Activated naive CD8-positive, alpha-beta T cell treated with anti-CD3 and anti-CD28 coated beads for 36 hours (primary cell): ENCODE data around the gene IFNGR2. TPM values are rescaled to one million over a fixed set of nuclear protein-coding genes. Genes with fewer than 3 reads are reported as not detected.
"Not testable (repeated sequence)": the region's sequence is repeated elsewhere in the genome, so short reads cannot be mapped to it uniquely, and the experiment has no call there.

ENCODE experiments used
- DNase-seq: peaks from one replicate; pipeline ENCODE4 v3.0.0; 2021
- H3K27ac Mint-ChIP-seq: one replicate; pipeline ENCODE4 v1.8.0; 2022; ENCODE audit warnings: mild to moderate bottlenecking, moderate library complexity, mixed read lengths
- H3K27me3 Mint-ChIP-seq: one replicate; pipeline ENCODE4 v1.8.0; 2022; ENCODE audit warnings: mild to moderate bottlenecking, mixed read lengths
- H3K36me3 Mint-ChIP-seq: one replicate; pipeline ENCODE4 v1.8.0; 2021; ENCODE audit warnings: mild to moderate bottlenecking, mixed read lengths
- H3K4me1 Mint-ChIP-seq: one replicate; pipeline ENCODE4 v1.8.0; 2021; ENCODE audit warnings: mixed read lengths
- H3K4me3 Mint-ChIP-seq: one replicate; pipeline ENCODE4 v1.8.0; 2022; ENCODE audit warnings: mild to moderate bottlenecking, moderate library complexity, mixed read lengths
- H3K9me3 Mint-ChIP-seq: one replicate; pipeline ENCODE4 v1.8.0; 2022; ENCODE audit warnings: mixed read lengths
- total RNA-seq, 2 experiments: library from RNA; stranded (reverse); gene quantifications; one replicate each; pipeline ENCODE4 v1.2.3, GENCODE V29; 2021

IFNGR2 gene
- total RNA-seq, 2 experiments from 2014 or later = 5.6 to 5.7 TPM

- Mint-ChIP-seq H3K36me3 (peaks cover 33% of the 10 kb centered on the region), H3K9me3 (no peaks in the 10 kb centered on the region), H3K4me3 (no peak overlapping the region), H3K27me3 (no peaks in the 10 kb centered on the region), H3K4me1 (peaks cover 24% of the 10 kb centered on the region), H3K27ac (peak overlapping the region; percentile 72)
- no peak for DNase-seq
Observed at GRCh38 chr21:33433425-33434114, 30.4 kb downstream of the IFNGR2 start.

DNA sequence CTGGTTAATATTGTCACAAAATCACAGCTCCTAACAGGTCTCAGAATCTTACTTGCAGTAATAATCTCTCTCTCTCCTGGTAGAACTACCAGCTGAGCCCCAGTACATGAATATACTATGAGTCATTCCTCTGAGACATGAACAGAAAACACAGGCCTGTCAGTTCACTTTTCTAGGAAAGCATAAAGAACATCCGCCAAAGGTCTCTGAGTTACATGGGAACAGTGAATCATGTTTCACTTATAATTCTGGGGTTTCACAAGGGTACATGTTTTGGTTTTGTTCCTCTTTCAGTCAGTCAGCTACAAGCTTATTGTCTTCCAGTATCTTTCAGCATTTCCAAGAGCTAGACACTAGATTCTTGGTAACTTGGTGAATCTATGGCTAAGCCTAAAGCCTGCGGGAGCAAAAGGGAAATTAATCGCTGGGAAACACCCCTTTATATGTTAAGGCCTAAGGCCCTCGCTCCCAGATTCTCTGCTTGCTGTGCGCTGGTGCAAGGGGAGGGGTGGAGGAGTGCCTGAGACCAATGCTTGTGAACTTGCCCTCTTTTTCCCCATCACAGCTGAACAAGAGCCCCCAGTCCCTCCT is 31.7 kb downstream of the IFNGR2 start:
- Mint-ChIP-seq H3K4me3 (peak overlapping the region; percentile 38), H3K9me3 (no peaks in the 10 kb centered on the region), H3K27me3 (no peaks in the 10 kb centered on the region), H3K4me1 (peaks cover 24% of the 10 kb centered on the region), H3K36me3 (peaks cover 33% of the 10 kb centered on the region), H3K27ac (peak overlapping the region; percentile 84)
- peak; percentile 39 for DNase-seq

DNA sequence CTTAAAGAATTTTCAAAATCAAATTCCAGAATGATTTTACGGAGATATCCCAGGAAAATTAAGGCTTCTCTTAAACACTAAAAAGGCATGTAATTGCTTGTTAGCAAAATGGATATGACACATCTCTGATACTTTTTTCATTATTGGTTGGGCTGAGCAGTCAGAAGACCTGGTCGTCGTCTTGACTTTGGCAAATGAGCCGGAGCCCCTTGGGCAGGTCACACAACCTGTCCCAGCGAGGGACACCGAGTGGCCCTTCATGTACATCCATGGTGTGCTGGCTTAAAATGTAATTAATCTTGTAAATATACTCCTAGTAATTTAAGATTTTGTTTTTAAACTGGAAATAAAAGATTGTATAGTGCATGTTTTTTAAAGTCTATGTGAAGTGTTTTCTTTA is 33.9 kb downstream of the IFNGR2 start:
- H3K27ac Mint-ChIP-seq = no peak overlapping the region
- no peaks in the 10 kb centered on the region for H3K27me3 Mint-ChIP-seq
- no peaks in the 10 kb centered on the region for H3K9me3 Mint-ChIP-seq
- H3K4me3 Mint-ChIP-seq = no peak overlapping the region
- no peak for DNase-seq
- H3K36me3 Mint-ChIP-seq = peaks cover 32% of the 10 kb centered on the region
- H3K4me1 Mint-ChIP-seq = peaks cover 27% of the 10 kb centered on the region

DNA sequence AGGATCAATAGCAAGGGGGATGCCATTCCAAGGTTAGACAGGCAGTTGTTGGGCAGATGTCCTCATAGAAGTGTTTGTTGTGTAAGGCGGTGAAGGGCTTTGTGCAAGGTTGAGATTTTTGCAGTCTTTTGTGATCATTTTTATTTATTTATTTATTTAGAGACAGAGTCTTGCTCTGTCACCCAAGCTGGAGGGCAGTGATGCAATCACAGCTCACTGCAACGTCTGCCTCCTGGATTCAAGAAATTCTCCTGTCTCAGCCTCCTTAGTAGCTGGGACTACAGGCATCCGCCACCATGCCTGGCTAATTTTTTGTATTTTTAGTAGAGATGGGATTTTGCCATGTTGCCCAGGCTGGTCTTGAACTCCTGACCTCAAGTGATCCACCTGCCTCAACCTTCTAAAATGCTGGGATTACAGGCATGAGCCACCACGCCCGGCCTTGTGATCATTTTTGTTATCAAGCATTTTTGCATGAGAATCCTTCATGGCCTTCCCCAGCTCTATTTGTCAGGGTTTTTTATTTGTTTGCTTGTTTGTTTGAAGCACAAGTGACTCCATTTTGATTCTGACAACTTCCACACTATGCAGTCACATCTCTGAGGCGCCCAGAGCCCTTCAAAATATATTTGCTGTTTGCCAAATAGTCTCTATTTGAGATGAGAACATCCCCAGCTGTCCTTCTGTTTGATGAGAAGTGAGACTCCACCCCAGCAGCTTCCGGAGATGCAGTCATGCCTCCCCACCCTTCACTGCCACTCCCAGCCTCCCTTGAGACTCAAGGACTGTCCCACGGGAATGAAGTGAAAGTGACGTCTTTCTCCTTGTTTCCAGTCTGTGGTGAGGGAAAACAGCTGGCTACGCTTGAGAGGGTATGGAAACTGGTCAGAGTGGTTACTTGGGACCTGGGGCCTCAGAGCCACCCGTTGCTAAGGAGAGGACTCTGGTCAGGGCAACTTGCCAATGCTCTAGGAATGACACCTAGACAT is 38.6 kb downstream of the IFNGR2 start:
- no peaks in the 10 kb centered on the region for H3K27me3 Mint-ChIP-seq
- H3K4me1 Mint-ChIP-seq = peaks cover 8% of the 10 kb centered on the region
- no peaks in the 10 kb centered on the region for H3K9me3 Mint-ChIP-seq
- H3K4me3 Mint-ChIP-seq = no peak overlapping the region
- H3K36me3 Mint-ChIP-seq = peaks cover 6% of the 10 kb centered on the region
- no peak for DNase-seq
- H3K27ac Mint-ChIP-seq = no peak overlapping the region

DNA sequence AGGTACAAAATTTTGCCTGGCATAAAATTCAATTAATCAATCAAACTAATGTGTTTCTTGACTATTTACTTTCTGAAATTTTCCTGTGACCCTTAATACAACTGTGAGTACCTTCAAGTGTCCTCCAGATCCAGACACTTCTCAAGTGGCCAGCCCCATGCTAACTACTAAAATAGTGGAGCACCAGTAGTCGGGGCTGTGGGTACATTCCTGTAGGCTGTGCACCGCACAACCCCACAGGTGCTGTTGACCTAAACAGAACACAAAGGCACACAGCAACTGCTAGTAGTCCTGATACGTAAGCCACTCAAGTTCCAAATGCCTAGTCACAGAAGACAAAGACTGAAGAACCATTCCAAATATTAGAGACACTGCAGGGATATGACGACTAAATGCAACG is 40.0 kb downstream of the IFNGR2 start:
- Mint-ChIP-seq H3K4me3 (no peak overlapping the region), H3K4me1 (peaks cover 8% of the 10 kb centered on the region), H3K36me3 (no peaks in the 10 kb centered on the region), H3K27me3 (no peaks in the 10 kb centered on the region), H3K9me3 (no peaks in the 10 kb centered on the region), H3K27ac (no peak overlapping the region)
- DNase-seq = no peak

- H3K27ac Mint-ChIP-seq = no peak overlapping the region
- H3K9me3 Mint-ChIP-seq = no peaks in the 10 kb centered on the region
- H3K4me3 Mint-ChIP-seq = no peak overlapping the region
- no peaks in the 10 kb centered on the region for H3K36me3 Mint-ChIP-seq
- peaks cover 8% of the 10 kb centered on the region for H3K4me1 Mint-ChIP-seq
- no peaks in the 10 kb centered on the region for H3K27me3 Mint-ChIP-seq
- no peak for DNase-seq
Observed at GRCh38 chr21:33444499-33444898, 41.3 kb downstream of the IFNGR2 start.

DNA sequence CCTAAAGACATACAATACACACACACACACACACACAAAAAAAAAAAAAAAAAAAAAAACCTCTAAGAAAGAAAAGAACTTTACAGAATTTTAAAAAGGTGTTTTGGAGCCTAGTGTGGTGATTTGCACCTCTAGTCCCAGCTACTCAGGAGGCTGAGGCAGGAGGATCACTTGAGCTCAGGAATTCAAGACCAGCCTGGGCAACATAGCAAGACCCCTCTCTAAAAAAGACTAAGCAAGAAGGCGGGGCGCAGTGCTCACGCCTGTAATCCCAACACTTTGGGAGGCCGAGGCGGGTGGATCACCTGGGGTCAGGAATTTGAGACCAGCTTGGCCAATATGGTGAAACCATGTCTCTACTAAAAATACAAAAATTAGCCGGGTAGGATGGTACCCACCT is 43.4 kb downstream of the IFNGR2 start:
- not testable (repeated sequence) for H3K36me3 Mint-ChIP-seq, H3K4me1 Mint-ChIP-seq, H3K9me3 Mint-ChIP-seq, H3K4me3 Mint-ChIP-seq, DNase-seq, H3K27me3 Mint-ChIP-seq, H3K27ac Mint-ChIP-seq

GRCh38 chr21:33449616-33450015 is 46.4 kb downstream of the IFNGR2 start:
- Mint-ChIP-seq H3K27ac (no peak overlapping the region), H3K4me3 (no peak overlapping the region)

DNA sequence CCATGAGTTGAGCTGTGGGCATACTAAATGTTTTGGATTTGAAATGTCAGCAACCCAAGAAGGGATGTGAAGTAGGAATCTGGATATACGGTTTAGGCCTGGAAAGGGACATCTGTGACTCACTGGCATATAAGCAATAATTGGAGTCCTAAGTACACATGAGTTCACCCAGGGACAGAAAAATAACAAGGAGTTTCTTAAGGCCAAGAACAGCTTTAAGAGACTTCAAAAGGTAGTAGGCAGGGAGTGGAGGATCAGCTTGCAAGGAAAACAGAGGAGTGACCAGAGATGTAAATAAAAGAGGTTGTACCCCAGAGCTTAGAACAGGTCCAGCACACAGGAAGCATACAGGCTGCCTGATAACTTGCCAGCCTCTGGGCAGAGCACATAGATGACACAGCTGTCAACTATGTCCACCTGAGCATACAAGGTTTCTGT is 48.4 kb downstream of the IFNGR2 start:
- H3K4me1 Mint-ChIP-seq = no peaks in the 10 kb centered on the region
- H3K4me3 Mint-ChIP-seq = no peak overlapping the region
- H3K27ac Mint-ChIP-seq = no peak overlapping the region
- H3K27me3 Mint-ChIP-seq = no peaks in the 10 kb centered on the region
- H3K9me3 Mint-ChIP-seq = no peaks in the 10 kb centered on the region
- H3K36me3 Mint-ChIP-seq = peaks cover 2% of the 10 kb centered on the region
- DNase-seq = no peak

More at GRCh38 chr21:33449616-33450015, 46.4 kb downstream of the IFNGR2 start:
- H3K36me3 Mint-ChIP-seq = peaks cover 2% of the 10 kb centered on the region
- H3K9me3 Mint-ChIP-seq = no peaks in the 10 kb centered on the region
- DNase-seq = no peak
- H3K27me3 Mint-ChIP-seq = no peaks in the 10 kb centered on the region
- peaks cover 5% of the 10 kb centered on the region for H3K4me1 Mint-ChIP-seq

- Mint-ChIP-seq H3K27ac (no peak overlapping the region), H3K36me3 (peaks cover 2% of the 10 kb centered on the region), H3K4me3 (no peak overlapping the region), H3K27me3 (no peaks in the 10 kb centered on the region), H3K9me3 (no peaks in the 10 kb centered on the region), H3K4me1 (no peaks in the 10 kb centered on the region)
- DNase-seq = no peak
Observed at GRCh38 chr21:33452362-33452761, 49.1 kb downstream of the IFNGR2 start.

DNA sequence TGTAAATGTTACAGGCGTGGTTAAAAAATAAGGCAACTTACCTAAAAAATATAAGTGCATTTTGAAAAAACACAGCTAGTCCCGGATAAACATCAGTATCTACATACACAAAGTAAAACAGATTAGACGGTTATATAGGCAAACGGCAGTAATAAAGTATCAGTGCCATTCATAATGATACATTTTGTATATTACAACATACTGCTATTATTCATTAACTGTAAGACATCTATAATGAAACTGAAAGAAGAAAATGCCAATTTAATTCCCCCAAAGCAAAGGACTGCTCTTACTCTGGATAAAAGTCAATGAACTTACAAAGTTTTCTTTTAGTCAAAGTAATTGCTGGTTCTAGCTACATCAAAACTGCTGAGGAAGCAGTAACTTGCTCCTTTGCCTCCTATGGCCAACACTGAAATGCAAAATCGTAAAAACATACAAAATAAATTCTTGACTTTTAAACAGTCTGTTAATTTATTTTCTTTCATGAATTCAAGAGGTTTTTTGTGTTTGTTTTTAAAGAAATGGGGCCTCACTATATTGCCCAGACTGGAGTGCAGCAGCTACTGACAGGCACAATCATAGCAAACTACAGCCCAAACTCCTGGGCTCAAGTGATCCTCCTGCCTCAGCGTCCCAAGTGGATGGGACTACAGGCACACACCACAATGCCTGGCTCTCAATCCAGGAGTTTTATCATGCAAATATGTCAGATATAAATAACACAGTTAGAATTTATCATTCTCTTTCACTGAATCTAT is 52.7 kb downstream of the IFNGR2 start:
- no peak overlapping the region for H3K27ac Mint-ChIP-seq
- peaks cover 2% of the 10 kb centered on the region for H3K36me3 Mint-ChIP-seq

GRCh38 chr21:33458861-33459260 is 55.6 kb downstream of the IFNGR2 start:
- no peaks in the 10 kb centered on the region for H3K9me3 Mint-ChIP-seq
- H3K27ac Mint-ChIP-seq = no peak overlapping the region
- H3K27me3 Mint-ChIP-seq = no peaks in the 10 kb centered on the region
- H3K36me3 Mint-ChIP-seq = peaks cover 2% of the 10 kb centered on the region
- no peak overlapping the region for H3K4me3 Mint-ChIP-seq
- DNase-seq = no peak
- H3K4me1 Mint-ChIP-seq = no peaks in the 10 kb centered on the region

More for the DNA sequence above, 52.7 kb downstream of the IFNGR2 start:
- no peaks in the 10 kb centered on the region for H3K9me3 Mint-ChIP-seq
- no peaks in the 10 kb centered on the region for H3K27me3 Mint-ChIP-seq
- H3K4me3 Mint-ChIP-seq = no peak overlapping the region
- no peak for DNase-seq
- no peaks in the 10 kb centered on the region for H3K4me1 Mint-ChIP-seq

- Mint-ChIP-seq H3K4me1 (peaks cover 5% of the 10 kb centered on the region), H3K27me3 (no peaks in the 10 kb centered on the region), H3K4me3 (no peak overlapping the region), H3K9me3 (no peaks in the 10 kb centered on the region), H3K27ac (no peak overlapping the region), H3K36me3 (peaks cover 2% of the 10 kb centered on the region)
- no peak for DNase-seq
Observed at GRCh38 chr21:33461538-33462250, 58.5 kb downstream of the IFNGR2 start.

- H3K36me3 Mint-ChIP-seq, H3K4me3 Mint-ChIP-seq: not testable (repeated sequence)
- peaks cover 13% of the 10 kb centered on the region for H3K4me1 Mint-ChIP-seq
Observed at GRCh38 chr21:33469183-33469582, 66.0 kb downstream of the IFNGR2 start.

More at GRCh38 chr21:33469183-33469582, 66.0 kb downstream of the IFNGR2 start:
- not testable (repeated sequence) for H3K27me3 Mint-ChIP-seq, H3K9me3 Mint-ChIP-seq, DNase-seq, H3K27ac Mint-ChIP-seq
